HG02571 (cell line): Measurements from ENCODE around the gene RRAD.

Source experiments
- ATAC-seq: cut with Tn5 transposase; IDR thresholded peaks from one replicate; pipeline ENCODE4 v1.9.1; 2021; ENCODE audit warnings: mild to moderate bottlenecking, moderate library complexity; ENCODE audit not compliant: unreplicated experiment

The RRAD gene

GRCh38 chr16:66918355-66918754 lies 7.0 kb downstream of the RRAD start:
- ATAC-seq, result no peak

- no peak for ATAC-seq
Measured at GRCh38 chr16:66917741-66918140, 7.6 kb downstream of the RRAD start.

GRCh38 chr16:66916518-66916917 lies 8.8 kb downstream of the RRAD start:
- ATAC-seq, result no peak

- ATAC-seq, result no peak
Measured at GRCh38 chr16:66915041-66915440, 10.3 kb downstream of the RRAD start.

- no peak for ATAC-seq
Measured at GRCh38 chr16:66914541-66914940, 10.8 kb downstream of the RRAD start.

GRCh38 chr16:66913711-66914110 lies 11.6 kb downstream of the RRAD start:
- no peak for ATAC-seq

- no peak for ATAC-seq
Measured at GRCh38 chr16:66913081-66913480, 12.3 kb downstream of the RRAD start.

GRCh38 chr16:66911801-66912200 lies 13.5 kb downstream of the RRAD start:
- ATAC-seq, result no peak

GRCh38 chr16:66911112-66911511 lies 14.2 kb downstream of the RRAD start:
- ATAC-seq, result no peak

GRCh38 chr16:66910175-66910940 lies 15.0 kb downstream of the RRAD start:
- no peak for ATAC-seq

GRCh38 chr16:66908762-66909559 lies 16.4 kb downstream of the RRAD start:
- ATAC-seq, result no peak

GRCh38 chr16:66908116-66908515 lies 17.2 kb downstream of the RRAD start:
- no peak for ATAC-seq

- ATAC-seq, result no peak
Measured at GRCh38 chr16:66906916-66907836, 18.2 kb downstream of the RRAD start.

- ATAC-seq, result no peak
Measured at GRCh38 chr16:66905633-66906539, 19.4 kb downstream of the RRAD start.

GRCh38 chr16:66904846-66905632 lies 20.3 kb downstream of the RRAD start:
- ATAC-seq, result no peak

- ATAC-seq, result no peak
Measured at GRCh38 chr16:66904428-66904845, 20.9 kb downstream of the RRAD start.

- ATAC-seq, result no peak
Measured at GRCh38 chr16:66903544-66904427, 21.5 kb downstream of the RRAD start.
